GM10266 (cell line): Measurements from ENCODE around the gene SPTBN2.

Source experiments
- DNase-seq: peaks from one replicate; pipeline ENCODE4 v3.0.0; 2012; ENCODE audit errors: extremely low spot score
- TF ChIP-seq, protein P1 (sequence below): IDR thresholded peaks from 2 replicates; pipeline ENCODE4 v1.5.1; 2012; ENCODE audit warnings: mild to moderate bottlenecking, low read depth; ENCODE audit not compliant: control insufficient read depth, insufficient read depth; ENCODE audit errors: missing control alignments

The SPTBN2 gene

DNA sequence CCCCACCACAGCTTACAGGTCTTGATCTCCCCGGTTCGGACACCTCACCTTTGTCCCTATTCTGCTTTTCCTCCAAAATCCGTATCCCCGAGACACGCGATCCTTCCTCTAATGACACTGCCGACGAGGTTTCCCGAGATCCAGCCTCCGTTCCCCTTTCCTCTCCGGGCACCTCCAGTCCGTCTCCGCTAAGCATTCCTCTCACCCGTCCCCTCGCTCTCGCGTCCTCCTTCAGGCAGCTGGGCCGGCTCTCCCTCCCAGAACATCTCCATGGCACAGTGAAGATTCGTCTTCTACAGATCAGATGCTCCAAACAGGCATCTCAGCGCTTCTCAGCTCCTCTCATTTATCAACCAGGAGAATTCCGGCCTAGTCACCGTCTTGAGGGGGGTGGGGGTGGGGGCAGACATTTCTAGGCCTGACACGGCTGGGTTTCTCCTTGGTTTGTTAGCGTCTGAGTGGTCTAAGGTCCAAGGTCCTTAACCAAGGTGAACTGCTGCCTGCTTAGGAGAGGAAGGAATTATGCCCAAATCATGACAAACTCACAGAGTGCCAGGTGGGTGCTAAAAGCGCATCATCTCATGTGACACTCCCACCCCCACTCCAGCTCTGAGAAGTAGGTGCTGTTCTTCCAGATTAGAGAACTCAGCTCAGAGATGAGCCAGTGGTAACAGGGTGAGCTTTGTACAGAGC, at the start of gene SPTBN2:
SPTBN2 (minus strand) TSS at position 524 of the 693 bp plus-strand sequence. CDS start 7,976 bp downstream, outside the sequence.
- peak; percentile 21 for DNase-seq
- TF ChIP-seq, protein P1, sequence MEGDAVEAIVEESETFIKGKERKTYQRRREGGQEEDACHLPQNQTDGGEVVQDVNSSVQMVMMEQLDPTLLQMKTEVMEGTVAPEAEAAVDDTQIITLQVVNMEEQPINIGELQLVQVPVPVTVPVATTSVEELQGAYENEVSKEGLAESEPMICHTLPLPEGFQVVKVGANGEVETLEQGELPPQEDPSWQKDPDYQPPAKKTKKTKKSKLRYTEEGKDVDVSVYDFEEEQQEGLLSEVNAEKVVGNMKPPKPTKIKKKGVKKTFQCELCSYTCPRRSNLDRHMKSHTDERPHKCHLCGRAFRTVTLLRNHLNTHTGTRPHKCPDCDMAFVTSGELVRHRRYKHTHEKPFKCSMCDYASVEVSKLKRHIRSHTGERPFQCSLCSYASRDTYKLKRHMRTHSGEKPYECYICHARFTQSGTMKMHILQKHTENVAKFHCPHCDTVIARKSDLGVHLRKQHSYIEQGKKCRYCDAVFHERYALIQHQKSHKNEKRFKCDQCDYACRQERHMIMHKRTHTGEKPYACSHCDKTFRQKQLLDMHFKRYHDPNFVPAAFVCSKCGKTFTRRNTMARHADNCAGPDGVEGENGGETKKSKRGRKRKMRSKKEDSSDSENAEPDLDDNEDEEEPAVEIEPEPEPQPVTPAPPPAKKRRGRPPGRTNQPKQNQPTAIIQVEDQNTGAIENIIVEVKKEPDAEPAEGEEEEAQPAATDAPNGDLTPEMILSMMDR, result no peak

DNA sequence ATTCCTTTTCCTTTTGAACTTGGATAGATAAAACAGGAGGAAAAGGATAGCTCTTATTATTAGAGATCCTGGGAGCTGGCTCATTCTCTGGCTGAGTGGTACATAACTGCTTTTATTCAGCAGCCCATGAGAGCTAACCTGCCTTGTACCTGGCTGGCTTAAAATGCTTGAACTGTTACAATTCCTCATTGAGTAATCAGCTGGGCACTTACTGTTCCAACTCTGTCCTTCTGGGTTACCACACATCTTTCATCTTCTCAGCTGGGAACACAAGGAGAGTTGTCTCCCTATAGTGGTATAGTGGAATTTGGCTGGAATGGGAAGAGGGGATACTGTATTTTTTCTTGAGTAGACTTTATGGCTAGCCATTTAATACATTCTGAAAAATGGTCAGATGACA, 39.8 kb upstream of the SPTBN2 start:
- DNase-seq, result no peak
- TF ChIP-seq, protein P1, result no peak

DNA sequence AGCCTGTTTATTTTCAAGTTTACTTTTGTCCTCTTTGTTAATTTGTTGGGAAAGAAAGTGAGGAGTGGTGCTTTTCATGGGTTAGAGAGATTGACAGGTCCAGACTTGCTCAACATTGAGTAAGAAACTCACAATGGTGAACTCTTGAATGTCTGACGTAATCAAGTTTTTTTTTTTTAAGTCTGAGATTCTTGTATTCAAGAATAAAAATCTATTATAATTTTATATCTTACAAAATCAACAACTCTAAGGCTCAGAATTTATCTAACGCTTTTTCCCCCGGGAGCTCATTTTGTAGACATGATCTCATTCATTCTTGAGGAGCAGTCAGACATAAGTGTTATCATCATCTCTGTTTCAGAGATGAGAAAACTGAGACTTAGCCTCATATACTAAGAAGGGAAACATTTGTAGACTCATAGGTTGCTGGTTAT, 39.1 kb upstream of the SPTBN2 start:
- TF ChIP-seq, protein P1, result no peak
- no peak for DNase-seq

DNA sequence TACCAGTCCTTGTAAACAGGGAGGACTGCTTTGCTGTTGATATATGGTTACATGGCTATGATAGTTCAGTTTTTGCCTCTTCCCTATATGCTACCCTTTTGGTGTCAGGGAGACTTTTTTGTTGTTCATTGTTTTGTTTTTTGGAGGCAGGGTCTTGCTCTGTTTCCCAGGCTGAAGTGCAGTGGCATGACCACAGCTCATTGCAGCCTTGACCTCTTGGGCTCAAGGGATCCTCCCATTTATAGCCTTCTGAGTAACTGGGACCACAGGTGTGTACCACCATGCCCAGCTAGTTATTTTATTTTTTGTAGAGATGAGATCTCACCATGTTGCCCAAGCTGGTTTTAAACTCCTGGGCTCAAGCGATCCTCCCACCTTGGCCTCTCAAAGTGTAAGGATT, 38.6 kb upstream of the SPTBN2 start:
- TF ChIP-seq, protein P1, result no peak
- DNase-seq, result no peak

DNA sequence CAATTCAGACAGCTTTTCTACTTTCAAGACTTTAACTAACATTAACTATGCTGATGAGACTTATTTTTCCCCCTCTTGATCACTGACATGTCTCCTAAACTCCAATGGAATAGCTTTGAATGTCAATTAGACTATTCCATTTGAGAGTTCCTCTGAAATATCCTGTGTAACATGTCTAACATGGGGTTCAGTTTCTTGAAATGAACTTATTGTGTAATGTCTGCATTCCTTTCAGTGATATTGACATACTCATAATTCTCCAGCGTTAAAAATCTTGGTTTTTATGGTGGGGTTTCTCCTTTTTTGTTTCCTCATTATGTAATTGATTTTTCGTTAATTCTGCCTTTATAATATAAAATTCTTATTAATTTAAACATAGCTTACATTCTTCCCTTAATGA, 37.7 kb upstream of the SPTBN2 start:
- TF ChIP-seq, protein P1, result no peak
- no peak for DNase-seq

DNA sequence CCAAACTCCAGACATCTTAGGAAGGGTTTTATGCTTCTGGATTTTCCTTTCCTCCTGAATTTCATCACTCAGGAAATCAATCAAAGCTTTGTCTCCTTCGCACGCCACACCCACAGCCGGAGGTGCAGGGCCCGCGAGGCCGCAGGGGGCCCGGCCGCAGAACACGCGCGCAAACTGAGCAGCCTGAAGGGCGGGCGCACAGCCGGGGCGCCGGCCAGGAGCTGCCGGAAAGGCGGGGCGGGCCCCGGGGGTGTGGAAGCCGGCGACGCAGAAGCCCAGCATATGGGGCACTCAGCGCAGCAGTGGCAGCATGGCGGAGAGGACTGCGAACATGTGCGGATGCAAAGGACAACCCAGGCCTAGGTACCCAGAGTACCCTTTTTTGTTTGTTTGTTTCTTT, 33.1 kb upstream of the SPTBN2 start:
- TF ChIP-seq, protein P1, result no peak
- no peak for DNase-seq

DNA sequence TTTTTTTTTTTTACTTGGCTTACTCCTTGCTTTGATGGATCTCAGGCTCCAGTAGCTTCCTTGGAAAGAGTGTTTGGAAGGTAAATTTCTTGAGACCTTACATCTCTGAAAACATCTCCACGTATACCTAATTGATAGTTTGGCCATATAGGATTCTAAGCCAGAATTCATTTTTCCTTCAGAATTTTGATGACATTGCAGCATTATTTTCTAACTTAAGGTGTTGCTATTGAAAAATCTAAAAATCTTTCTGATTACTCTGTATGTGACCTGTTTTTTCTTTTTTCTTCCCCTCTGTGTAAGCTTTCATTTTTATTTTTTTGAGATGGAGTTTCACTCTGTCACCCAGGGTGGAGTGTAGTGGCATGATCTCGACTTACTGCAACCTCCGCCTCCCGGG, 23.1 kb upstream of the SPTBN2 start:
- no peak for DNase-seq
- TF ChIP-seq, protein P1, result no peak
